Heart right ventricle (tissue), 16 donors: ENCODE measurements around the gene KIF18B. TPM values are rescaled to one million over a fixed set of nuclear protein-coding genes. Genes with fewer than 3 reads are reported as not detected.

Experiments used
- ATAC-seq, 8 donors: fragments of 200-7000 bp; cut with Tn5 transposase; one replicate each; pipeline ENCODE4 v1.9.1; 2020; ENCODE audit warnings: mild to moderate bottlenecking in 8 of 8, moderate library complexity in 8 of 8, moderate number of reproducible peaks in 1 of 8
- DNase-seq, 2 donors: peaks; one replicate each; pipeline ENCODE4 v3.0.0-alpha.2; 2020
- H3K27ac ChIP-seq, 10 donors: fragments of 200-600 bp; sonication (generic) in 2 of 10; one replicate each; pipeline versions ENCODE4 v1.5.0 to v1.8.0; 2020 to 2022; ENCODE audit warnings: mild to moderate bottlenecking in 3 of 10
- H3K27me3 ChIP-seq, 7 donors: fragments of 200-600 bp; one replicate each; pipeline ENCODE4 v1.8.0; 2021 to 2022; ENCODE audit warnings: mild to moderate bottlenecking in 2 of 7
- H3K36me3 ChIP-seq, 9 donors: fragments of 200-600 bp; sonication (generic) in 1 of 9; one replicate each; pipeline versions ENCODE4 v1.5.0 to v1.8.0; 2020 to 2022; ENCODE audit warnings: mild to moderate bottlenecking in 2 of 9
- H3K4me1 ChIP-seq, 9 donors: fragments of 200-600 bp; sonication (generic) in 1 of 9; one replicate each; pipeline versions ENCODE4 v1.5.0 to v1.8.0; 2020 to 2022; ENCODE audit warnings: mild to moderate bottlenecking in 4 of 9
- H3K4me3 ChIP-seq, 10 donors: fragments of 200-600 bp; sonication (generic) in 2 of 10; one replicate each; pipeline versions ENCODE4 v1.5.0 to v1.8.0; 2020 to 2022; ENCODE audit warnings: mild to moderate bottlenecking in 7 of 10, moderate library complexity in 2 of 10
- H3K9me3 ChIP-seq, 11 donors: fragments of 200-600 bp in 10 of 11; sonication (generic) in 2 of 11; one replicate each; pipeline versions ENCODE4 v1.5.0 to v1.8.0; 2013 to 2022; ENCODE audit warnings: mild to moderate bottlenecking in 2 of 11, control low read depth in 1 of 11, moderate library complexity in 1 of 11
- CTCF ChIP-seq, 9 donors: fragments of 200-600 bp; sonication (generic) in 2 of 9; IDR thresholded peaks; one replicate each; pipeline versions ENCODE4 v1.5.0 to v1.8.0; 2021 to 2022; ENCODE audit warnings: antibody characterized with exemption in 9 of 9, mild to moderate bottlenecking in 5 of 9, moderate library complexity in 1 of 9
- WGBS, 2 donors: extraction: QIAGEN DNeasy Blood & Tissue Kit; methylation state at CpG; one replicate each; pipeline ENCODE4 v1.1.7; 2013; ENCODE audit warnings: inconsistent platforms in 1 of 2; 5-methylcytosine and 5-hydroxymethylcytosine counted together
- intact Hi-C, 10 donors: fragments of 100-400 bp; cut with DNase I; formaldehyde crosslinking; loops; one replicate each; pipeline versions ENCODE4 v1.11.1 to v1.14.2; 2022
- polyA plus RNA-seq, 2 donors: library from polyadenylated mRNA; stranded (reverse); fragments of 200-250 nt; gene quantifications; one replicate each; pipeline ENCODE4 v1.2.3, GENCODE V29; 2013
- total RNA-seq, 10 donors: library from RNA; stranded (reverse); fragmentation: NEBNext Ultra II Directional in 3 of 10; extraction: Animal tissue kit (Norgen Biotek cat#: 25700) in 3 of 10; gene quantifications; one replicate each; pipeline versions ENCODE4 v1.2.1 to v1.2.4, GENCODE V29; 2021 to 2023
- donor health status: Arrhythmogenic right ventricular cardiomyopathy.
- donor health status: ischemic (EF 13 %, LVEDD 7.1; RV severe dilation, severe dysfunction).
- donor health status: healthy with polysubstance abuse.
- donor health status: DM: no; HTN: yes; CAD: no.
- donor health status: DM: no; HTN: no; CAD: no.
- donor health status: ischemic (EF 25% LVEDD 6.9; RV normal size, moderate dysfunction).
- donor health status: ischemic (EF 25% LVEDD 5.7; RV mildly dilated, moderate dysfunction).
- donor health status: healthy.
- donor health status: DM: yes; HTN: yes; CAD: no.
- donor health status: Ischemic cardiomyopathy.
- donor health status: ischemic (EF 35%, LVEDD 5.7; RV mildly dilated, moderate dysfunction).
- donor health status: nonischemic (EF 11% LVEDD 7.7; RV severe dilation, severe dysfunction).
- donor health status: DM: yes; HTN: yes; CAD: no.
- donor health status: PGD.
- donor health status: ischemic (EF 29% LVEDD 5.4; RV normal size, mild dysfunction).
- donor health status: nonischemic (EF 23%, LVEDD 6.1; RV moderate dilation, normal function).

The KIF18B gene
- total and polyA plus RNA-seq, 12 donors: 0.04 to 4.3 (median 0.20) TPM; not detected in 1

DNA sequence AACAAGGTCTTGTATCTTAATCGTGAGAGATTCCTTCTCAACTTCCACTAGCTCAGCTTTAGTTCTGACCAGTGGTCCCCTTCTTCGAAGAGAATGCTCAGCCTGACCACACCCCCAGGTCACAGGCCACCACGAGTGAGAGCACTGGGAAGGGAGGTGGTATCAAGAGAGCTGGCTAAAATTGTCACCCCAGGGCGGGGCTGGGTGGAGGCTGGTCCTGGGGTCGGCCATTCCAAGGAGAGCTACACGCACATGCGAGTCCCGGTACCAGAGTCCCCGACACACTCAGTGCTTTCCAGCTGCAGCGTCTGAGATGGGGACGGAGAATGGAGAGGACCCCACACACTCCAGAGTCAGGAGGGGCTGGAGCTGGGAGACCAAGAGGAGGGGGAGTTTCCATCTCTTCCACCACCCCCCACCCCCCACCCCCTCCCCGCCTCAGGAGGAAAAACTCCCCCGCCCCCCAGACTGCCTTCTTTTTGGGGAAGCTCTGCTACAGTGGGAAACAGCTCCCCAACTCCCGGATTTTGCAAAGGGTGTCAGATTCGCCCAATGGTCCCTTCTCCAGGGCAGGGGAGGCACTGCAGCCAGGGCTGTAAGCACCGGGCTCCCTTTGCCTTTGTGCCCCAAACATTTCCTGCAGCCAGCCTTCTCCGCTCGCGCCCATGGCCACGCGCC is 18.9 kb upstream of the KIF18B start:
- H3K4me3 ChIP-seq: no peak overlapping the region
- H3K27me3 ChIP-seq: peaks cover 26 to 76% (median 63%) of the 10 kb centered on the region in 7 donors
- 23% methylated on average over 20 to 21 of the region's 21 CpGs for WGBS, 2 donors
- H3K36me3 ChIP-seq: no peaks in the 10 kb centered on the region
- ATAC-seq: no peak
- no peak for DNase-seq
- no peaks in the 10 kb centered on the region for H3K9me3 ChIP-seq
- H3K4me1 ChIP-seq: peaks cover 6 to 35% (median 26%) of the 10 kb centered on the region in 9 donors
- no peak overlapping the region for H3K27ac ChIP-seq
- intact Hi-C loops: loop anchor here in 1 of 10 donors (5.0 kb wide), 1 partner anchor 44 kb away; no protein-coding TSS in a partner anchor
- no peak for TF ChIP-seq CTCF (IDR thresholded peaks at IDR 0.05)

GRCh38 chr17:44965481-44966234 is 18.1 kb upstream of the KIF18B start:
- H3K9me3 ChIP-seq: no peaks in the 10 kb centered on the region
- ATAC-seq (no peak), DNase-seq (no peak)
- intact Hi-C loops: loop anchor here in 1 of 10 donors (5.0 kb wide), 1 partner anchor 43 kb away; no protein-coding TSS in a partner anchor
- 63 to 72% methylated on average over 5 of the region's 5 CpGs for WGBS, 2 donors
- H3K4me1 ChIP-seq: peaks cover 6 to 35% (median 26%) of the 10 kb centered on the region in 9 donors
- H3K27me3 ChIP-seq: peaks cover 26 to 75% (median 68%) of the 10 kb centered on the region in 7 donors
- no peak overlapping the region for H3K4me3 ChIP-seq
- TF ChIP-seq CTCF (IDR thresholded peaks at IDR 0.05): no peak
- H3K27ac ChIP-seq: no peak overlapping the region
- no peaks in the 10 kb centered on the region for H3K36me3 ChIP-seq

GRCh38 chr17:44961921-44962350 is 14.4 kb upstream of the KIF18B start:
- intact Hi-C loops: no loop called here
- TF ChIP-seq CTCF (IDR thresholded peaks at IDR 0.05): no peak
- ATAC-seq (no peak), DNase-seq (no peak)
- no peak overlapping the region for H3K4me3 ChIP-seq
- no peak overlapping the region for H3K27ac ChIP-seq
- H3K9me3 ChIP-seq: no peaks in the 10 kb centered on the region
- no peaks in the 10 kb centered on the region for H3K36me3 ChIP-seq
- H3K4me1 ChIP-seq: peaks cover 0 to 10% (median 3%) of the 10 kb centered on the region in 9 donors
- peaks cover 17 to 79% (median 72%) of the 10 kb centered on the region in 7 donors for H3K27me3 ChIP-seq
- WGBS, 2 donors: 74% methylated on average over 7 of the region's 7 CpGs

DNA sequence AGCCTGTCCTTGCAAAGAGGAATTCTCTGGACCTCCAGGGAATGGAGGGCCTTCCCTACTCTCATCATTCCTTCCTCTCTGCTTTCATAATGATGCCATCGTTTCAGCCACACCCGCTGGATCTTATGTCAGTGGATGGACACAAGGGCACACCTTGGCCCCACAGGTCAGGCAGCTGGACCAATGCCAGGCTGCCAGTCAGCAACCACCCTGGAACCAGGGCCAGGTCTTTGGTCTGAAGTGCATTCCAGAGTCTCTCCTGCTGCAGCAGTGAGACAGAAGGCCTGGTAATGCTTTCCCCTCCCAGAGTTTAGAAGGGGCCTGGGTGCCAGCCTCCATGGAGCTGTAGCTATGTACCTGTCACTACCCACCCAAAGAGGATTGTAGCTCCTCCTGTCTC is 13.1 kb upstream of the KIF18B start:
- Histone ChIP-seq H3K9me3 (no peaks in the 10 kb centered on the region), H3K4me3 (no peak overlapping the region), H3K4me1 (peaks cover 0 to 7% (median 0%) of the 10 kb centered on the region in 9 donors), H3K36me3 (no peaks in the 10 kb centered on the region), H3K27me3 (peaks cover 4 to 75% (median 60%) of the 10 kb centered on the region in 7 donors), H3K27ac (no peak overlapping the region)
- ATAC-seq (no peak), DNase-seq (no peak)
- TF ChIP-seq CTCF (IDR thresholded peaks at IDR 0.05): no peak
- intact Hi-C loops: no loop called here
- WGBS, 2 donors: 55 to 71% methylated on average over 2 of the region's 2 CpGs
